ENCODE measurements around the gene USP3.

USP3 gene

GRCh38 chr15:63596676-63597037, 92.3 kb downstream of the USP3 start:
- H2AFZ ChIP-seq (ENCODE audit: low read length) = no peak overlapping the region
- H3K36me3 ChIP-seq (ENCODE audit: insufficient read depth, low read length) = peaks cover 24% of the 10 kb centered on the region; the same call in 1 of the 2 replicates
- H4K20me1 ChIP-seq (ENCODE audit: insufficient read depth, low read length, poor library complexity, severe bottlenecking) = no peaks in the 10 kb centered on the region
- TF ChIP-seq CTCF (conservative IDR thresholded peaks at IDR 0.05; ENCODE audit: low read length) (no peak), EZH2phosphoT487 (IDR thresholded peaks at IDR 0.05; ENCODE audit: borderline replicate concordance) (no peak)
- peaks cover 9% of the 10 kb centered on the region for H3K79me2 ChIP-seq (ENCODE audit: insufficient read depth, low read length)
- H3K9me2 ChIP-seq (replicated peaks; ENCODE audit: low read depth, low read length) = no peaks in the 10 kb centered on the region
- no peaks in the 10 kb centered on the region for H3K9me3 ChIP-seq (ENCODE audit: insufficient read depth, low read depth, low read length)
- peaks cover 22% of the 10 kb centered on the region for H3K4me1 ChIP-seq (ENCODE audit: insufficient read depth, low read length, poor library complexity, severe bottlenecking)
- no peak overlapping the region for H3K4me2 ChIP-seq (ENCODE audit: low read depth, low read length, poor library complexity, severe bottlenecking)
- H3K4me3 ChIP-seq (ENCODE audit: low read length, poor library complexity, severe bottlenecking) = no peak overlapping the region
- H3K27me3 ChIP-seq (ENCODE audit: insufficient read depth, low read length, poor library complexity, severe bottlenecking) = no peaks in the 10 kb centered on the region
- no peak overlapping the region for H3K9ac ChIP-seq (ENCODE audit: low read depth, low read length, poor library complexity, severe bottlenecking)
- no peaks in the 10 kb centered on the region for H3F3A ChIP-seq (ENCODE audit: low read depth)

- peaks cover 12% of the 10 kb centered on the region for H3K79me2 ChIP-seq (ENCODE audit: insufficient read depth, low read length)
- TF ChIP-seq CTCF (conservative IDR thresholded peaks at IDR 0.05; ENCODE audit: low read length) = no peak
- TF ChIP-seq EZH2phosphoT487 (IDR thresholded peaks at IDR 0.05; ENCODE audit: borderline replicate concordance) = no peak
- no peak within 1 kb of the TSS for H3K4me3 ChIP-seq (ENCODE audit: low read length, poor library complexity, severe bottlenecking)
- H3K9me3 ChIP-seq (ENCODE audit: insufficient read depth, low read depth, low read length) = no peaks in the 10 kb centered on the region
- H3K36me3 ChIP-seq (ENCODE audit: insufficient read depth, low read length) = peaks cover 19% of the 10 kb centered on the region; the same call in 1 of the 2 replicates
- H2AFZ ChIP-seq (ENCODE audit: low read length) = no peak within 1 kb of the TSS
- no peak within 1 kb of the TSS for H3K4me2 ChIP-seq (ENCODE audit: low read depth, low read length, poor library complexity, severe bottlenecking)
- H3F3A ChIP-seq (ENCODE audit: low read depth) = no peaks in the 10 kb centered on the region
- no peaks in the 10 kb centered on the region for H3K9me2 ChIP-seq (replicated peaks; ENCODE audit: low read depth, low read length)
- H4K20me1 ChIP-seq (ENCODE audit: insufficient read depth, low read length, poor library complexity, severe bottlenecking) = no peaks in the 10 kb centered on the region
- H3K4me1 ChIP-seq (ENCODE audit: insufficient read depth, low read length, poor library complexity, severe bottlenecking) = peaks cover 26% of the 10 kb centered on the region
- no peaks in the 10 kb centered on the region for H3K27me3 ChIP-seq (ENCODE audit: insufficient read depth, low read length, poor library complexity, severe bottlenecking)
- no peak within 1 kb of the TSS for H3K9ac ChIP-seq (ENCODE audit: low read depth, low read length, poor library complexity, severe bottlenecking)
These were observed 92.8 kb downstream of the USP3 start, which contains the start of gene FBXL22 for GRCh38 chr15:63597038-63597790. FBXL22 (plus strand) TSS chr15:63597387; CDS start chr15:63597393, 6 bp downstream.

- Histone ChIP-seq H3K9me3 (ENCODE audit: insufficient read depth, low read depth, low read length) (no peaks in the 10 kb centered on the region), H3K27me3 (ENCODE audit: insufficient read depth, low read length, poor library complexity, severe bottlenecking) (no peaks in the 10 kb centered on the region), H2AFZ (ENCODE audit: low read length) (no peak overlapping the region), H3K36me3 (ENCODE audit: insufficient read depth, low read length) (peaks cover 15% of the 10 kb centered on the region; the same call in 1 of the 2 replicates), H3K4me2 (ENCODE audit: low read depth, low read length, poor library complexity, severe bottlenecking) (no peak overlapping the region), H4K20me1 (ENCODE audit: insufficient read depth, low read length, poor library complexity, severe bottlenecking) (no peaks in the 10 kb centered on the region), H3K9me2 (replicated peaks; ENCODE audit: low read depth, low read length) (no peaks in the 10 kb centered on the region), H3K79me2 (ENCODE audit: insufficient read depth, low read length) (peaks cover 12% of the 10 kb centered on the region), H3K4me3 (ENCODE audit: low read length, poor library complexity, severe bottlenecking) (no peak overlapping the region), H3K9ac (ENCODE audit: low read depth, low read length, poor library complexity, severe bottlenecking) (no peak overlapping the region), H3F3A (ENCODE audit: low read depth) (no peaks in the 10 kb centered on the region), H3K4me1 (ENCODE audit: insufficient read depth, low read length, poor library complexity, severe bottlenecking) (peaks cover 26% of the 10 kb centered on the region)
- TF ChIP-seq EZH2phosphoT487 (IDR thresholded peaks at IDR 0.05; ENCODE audit: borderline replicate concordance) (no peak), CTCF (conservative IDR thresholded peaks at IDR 0.05; ENCODE audit: low read length) (no peak)
These were observed 93.4 kb downstream of the USP3 start for GRCh38 chr15:63597821-63598220.
